GM18526 (cell line): Measurements from ENCODE around the gene EMX1.

Source experiments
- POLR2A ChIP-seq: IDR thresholded peaks from 3 replicates; pipeline ENCODE4 v1.6.1; 2011; ENCODE audit not compliant: insufficient read length; ENCODE audit errors: extremely low read depth

The EMX1 gene

DNA sequence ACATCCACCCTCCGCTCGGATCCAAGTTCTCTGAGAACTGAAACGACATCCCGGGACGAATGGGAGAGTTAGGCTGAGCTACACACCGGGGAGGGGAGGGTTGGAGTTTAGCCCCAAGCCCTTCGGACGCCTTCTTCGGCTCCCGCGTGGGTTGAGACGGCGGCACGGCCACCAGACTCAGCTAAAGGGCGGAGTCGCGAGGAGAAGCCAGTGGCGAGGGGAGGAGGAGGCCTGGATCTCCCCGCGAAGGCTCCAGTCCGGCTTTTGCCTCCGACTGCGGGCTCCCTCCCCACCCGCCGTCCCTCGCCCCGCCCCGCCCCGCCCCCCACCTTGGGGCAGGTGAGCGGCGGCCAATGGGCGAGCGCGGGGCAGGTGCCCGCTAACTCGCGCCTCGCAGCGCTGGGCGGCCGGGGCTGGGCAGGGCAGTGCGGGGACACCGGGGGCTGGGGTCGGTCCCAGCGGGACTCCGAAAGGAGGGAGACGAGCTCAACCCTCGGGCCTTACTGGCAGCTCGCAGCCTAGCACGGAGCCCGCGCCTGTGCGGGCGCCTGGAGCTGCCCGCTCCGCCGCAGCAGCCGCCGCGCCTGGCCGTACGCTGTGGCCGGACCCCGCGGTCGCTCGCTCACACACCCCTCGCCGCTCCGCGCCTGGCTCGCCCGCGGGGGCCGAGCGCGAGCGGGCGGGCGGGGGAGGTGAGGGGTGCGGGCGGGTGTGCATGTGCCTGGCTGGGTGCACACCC, at the start of gene EMX1:
Gene EMX1, plus strand, starts transcription at position 382 of the 739 bp plus-strand sequence. Its CDS starts 334 bp downstream, at position 716.
- no peak for TF ChIP-seq POLR2A

- TF ChIP-seq POLR2A = no peak
Observed at GRCh38 chr2:72871060-72871459, 46.3 kb upstream of the EMX1 start.

DNA sequence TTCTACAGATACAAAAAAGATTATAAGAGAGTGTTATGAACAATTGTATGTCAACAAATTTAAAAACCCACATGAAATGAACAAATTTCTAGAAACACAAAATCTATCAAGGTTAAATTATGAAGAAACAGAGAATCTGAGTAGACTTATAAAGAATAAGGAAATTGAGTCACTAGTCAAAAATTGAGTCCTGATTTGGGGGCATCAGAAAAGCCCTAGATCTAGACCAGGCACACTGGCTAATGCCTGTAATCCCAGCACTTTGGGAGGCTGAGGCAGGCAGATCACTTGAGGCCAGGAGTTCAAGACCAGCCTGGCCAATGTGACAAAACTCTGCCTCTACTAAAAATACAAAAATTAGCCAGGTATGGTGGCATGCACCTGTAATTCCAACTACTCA, 45.4 kb upstream of the EMX1 start:
- no peak for TF ChIP-seq POLR2A

GRCh38 chr2:72883356-72883962, 33.9 kb upstream of the EMX1 start:
- TF ChIP-seq POLR2A = no peak

- no peak for TF ChIP-seq POLR2A
Observed at GRCh38 chr2:72886505-72887031, 30.8 kb upstream of the EMX1 start.

DNA sequence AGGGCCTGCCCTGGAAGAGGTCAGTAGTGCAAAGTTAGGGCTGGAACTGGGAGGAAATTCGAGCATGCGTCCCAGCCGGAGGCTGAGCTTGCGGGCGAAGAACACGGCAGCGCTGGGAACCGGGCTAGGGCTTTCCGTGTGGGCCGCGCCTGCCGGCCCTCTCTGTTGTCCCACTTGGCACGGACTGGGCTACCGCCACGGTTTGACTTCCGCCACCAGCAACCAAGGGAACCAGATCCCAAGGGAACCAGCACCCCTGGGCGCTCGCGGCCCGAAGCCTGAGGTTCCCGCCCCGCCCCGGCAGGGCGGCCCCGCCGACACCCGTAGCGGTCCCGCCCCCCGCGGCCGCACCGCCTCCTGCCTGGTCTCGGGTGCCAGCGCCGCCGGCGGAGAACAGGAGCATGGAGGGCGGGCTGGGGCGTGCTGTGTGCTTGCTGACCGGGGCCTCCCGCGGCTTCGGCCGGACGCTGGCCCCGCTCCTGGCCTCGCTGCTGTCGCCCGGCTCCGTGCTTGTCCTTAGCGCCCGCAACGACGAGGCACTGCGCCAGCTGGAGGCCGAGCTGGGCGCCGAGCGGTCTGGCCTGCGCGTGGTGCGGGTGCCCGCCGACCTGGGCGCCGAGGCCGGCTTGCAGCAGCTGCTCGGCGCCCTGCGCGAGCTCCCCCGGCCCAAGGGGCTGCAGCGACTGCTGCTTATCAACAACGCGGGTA, 30.1 kb upstream of the EMX1 start, which contains the start of gene SPR:
Gene SPR, plus strand, starts transcription at position 377 of the 708 bp plus-strand sequence. Its CDS starts 25 bp downstream, at position 402.
- TF ChIP-seq POLR2A = no peak

GRCh38 chr2:72887740-72888437, 29.4 kb upstream of the EMX1 start:
- no peak for TF ChIP-seq POLR2A

- no peak for TF ChIP-seq POLR2A
Observed at GRCh38 chr2:72888438-72889202, 28.7 kb upstream of the EMX1 start.

DNA sequence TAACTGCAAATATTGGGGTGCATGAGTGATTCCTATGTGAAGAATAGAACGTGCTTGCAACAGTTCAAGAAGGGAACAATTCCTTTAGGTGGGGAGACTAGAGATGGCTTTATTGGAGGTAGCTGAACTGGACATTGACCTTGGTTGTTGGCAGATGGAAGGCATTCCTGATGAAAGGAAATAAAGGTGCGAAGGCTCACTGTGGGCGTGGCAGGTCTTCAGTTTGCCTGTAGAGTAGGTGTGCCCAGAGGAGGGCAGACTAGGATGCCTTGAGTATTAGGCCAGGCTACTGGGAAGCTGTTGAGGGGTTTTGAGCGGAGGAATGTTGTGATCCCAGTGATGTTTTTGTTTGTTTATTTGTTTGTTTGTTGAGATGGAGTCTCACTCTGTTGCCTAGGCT, 27.3 kb upstream of the EMX1 start:
- TF ChIP-seq POLR2A = no peak

- TF ChIP-seq POLR2A = no peak
Observed at GRCh38 chr2:72891091-72891818, 26.1 kb upstream of the EMX1 start.

GRCh38 chr2:72892506-72893173, 24.7 kb upstream of the EMX1 start:
- TF ChIP-seq POLR2A = no peak

GRCh38 chr2:72893594-72894319, 23.6 kb upstream of the EMX1 start:
- no peak for TF ChIP-seq POLR2A

GRCh38 chr2:72894514-72894913, 22.8 kb upstream of the EMX1 start:
- no peak for TF ChIP-seq POLR2A

DNA sequence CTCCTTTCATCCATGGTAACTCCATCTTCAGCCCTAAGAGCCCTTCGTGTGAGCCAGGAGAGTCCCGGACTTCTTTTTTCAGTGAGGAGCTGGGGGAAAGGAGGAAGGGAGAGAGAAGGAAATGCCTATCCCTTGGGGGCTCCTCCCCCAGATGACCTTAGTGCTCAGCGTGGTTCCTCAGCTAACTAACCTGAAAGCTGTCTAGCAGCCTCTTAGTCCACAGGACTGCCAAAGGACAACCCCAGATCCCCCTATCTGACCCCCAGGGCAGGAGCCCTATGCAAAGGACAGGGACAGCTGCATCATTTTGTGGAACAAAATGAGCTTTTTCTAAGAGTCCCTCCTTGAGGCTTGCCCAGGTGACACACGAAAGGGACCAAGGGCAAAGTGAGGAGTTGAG, 22.2 kb upstream of the EMX1 start:
- no peak for TF ChIP-seq POLR2A
